C4-2B (cell line): ENCODE results near the gene MTA2.

ENCODE experiments used
- H3K27ac ChIP-seq: fragments of 450-650 bp; 2 replicates; pipeline ENCODE4 v1.5.1; 2017
- CTCF ChIP-seq: fragments of 450-650 bp; conservative IDR thresholded peaks from 2 replicates; pipeline ENCODE4 v1.5.1; 2017; ENCODE audit warnings: mild to moderate bottlenecking
- ZFX ChIP-seq: fragments of 450-650 bp; IDR thresholded peaks from 2 replicates; pipeline ENCODE4 v1.6.1; 2017

Gene MTA2

GRCh38 chr11:62552485-62553079 lies 49.1 kb downstream of the MTA2 start:
- TF ChIP-seq CTCF = no peak
- peak overlapping the region; percentile 83 for H3K27ac ChIP-seq

GRCh38 chr11:62550478-62550877 lies 51.2 kb downstream of the MTA2 start:
- H3K27ac ChIP-seq = peak overlapping the region; percentile 75; the same call in 1 of the 2 replicates

GRCh38 chr11:62548545-62549335 lies 52.9 kb downstream of the MTA2 start:
- TF ChIP-seq CTCF (no peak), ZFX (no peak)
- peak overlapping the region; percentile 75 for H3K27ac ChIP-seq

GRCh38 chr11:62547691-62548281 lies 53.9 kb downstream of the MTA2 start:
- H3K27ac ChIP-seq = peak overlapping the region; percentile 75
- TF ChIP-seq CTCF (no peak), ZFX (no peak)

- no peak for TF ChIP-seq CTCF
- no peak for TF ChIP-seq ZFX
- H3K27ac ChIP-seq = peak overlapping the region; percentile 75
Measured at GRCh38 chr11:62546929-62547625, 54.6 kb downstream of the MTA2 start.

- peak within 1 kb of the TSS; percentile 75 for H3K27ac ChIP-seq
- TF ChIP-seq ZFX (no peak; the same call in 1 of the 2 replicates), CTCF (no peak)
Measured at GRCh38 chr11:62546244-62546928, 55.3 kb downstream of the MTA2 start, which contains the start of gene AHNAK. AHNAK (minus strand) TSS chr11:62546806; CDS start chr11:62536098, 10,708 bp downstream.
